Suppressor macrophage treated with lipopolysaccharide for 1 hour (primary cell): ENCODE measurements around the gene SH3RF3.
"Not testable (repeated sequence)": the region's sequence is repeated elsewhere in the genome, so short reads cannot be mapped to it uniquely, and the experiment has no call there.

ENCODE experiments used
- DNase-seq, 3 donors: peaks; one replicate each; pipeline ENCODE4 v3.0.0-alpha.2; 2020 to 2022

SH3RF3 gene

DNA sequence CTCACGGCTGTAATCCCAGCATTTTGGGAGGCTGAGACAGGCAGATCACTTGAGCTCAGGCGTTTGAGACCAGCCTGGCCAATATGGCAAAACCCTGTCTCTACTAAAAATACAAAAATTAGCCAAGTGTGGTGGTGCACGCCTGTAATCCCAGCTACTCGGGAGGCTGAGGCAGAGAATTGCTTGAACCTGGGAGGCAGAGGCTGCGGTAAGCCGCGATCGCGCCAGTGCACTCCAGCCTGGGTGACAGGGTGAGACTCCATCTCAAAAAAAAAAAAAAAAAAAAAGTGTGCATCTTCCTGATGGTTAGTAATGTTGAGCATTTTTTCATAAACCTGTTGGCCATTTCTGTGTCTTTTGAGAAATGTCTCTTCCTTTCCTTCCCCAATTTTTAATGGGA lies 92.3 kb downstream of the SH3RF3 start:
- DNase-seq, result not testable (repeated sequence)

DNA sequence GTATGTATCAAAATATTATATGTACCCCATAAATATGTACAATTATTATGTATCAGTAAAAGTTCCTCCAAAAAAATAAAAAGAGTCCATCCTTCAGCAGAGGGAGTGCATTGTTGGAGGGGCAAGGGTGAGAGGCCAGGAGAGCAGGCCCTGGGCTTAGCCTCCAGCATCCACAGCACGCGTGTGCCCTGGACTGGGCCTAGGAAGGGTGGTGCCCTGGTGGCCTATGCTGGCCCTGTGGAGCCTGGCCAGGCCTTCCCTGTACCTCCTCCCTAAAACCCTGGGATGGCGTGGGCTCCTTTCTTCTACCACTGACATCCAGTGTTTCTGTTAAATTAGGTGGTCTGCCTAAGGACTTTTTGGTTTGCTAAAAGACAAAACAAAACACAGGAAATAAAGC lies 93.4 kb downstream of the SH3RF3 start:
- no peak for DNase-seq

DNA sequence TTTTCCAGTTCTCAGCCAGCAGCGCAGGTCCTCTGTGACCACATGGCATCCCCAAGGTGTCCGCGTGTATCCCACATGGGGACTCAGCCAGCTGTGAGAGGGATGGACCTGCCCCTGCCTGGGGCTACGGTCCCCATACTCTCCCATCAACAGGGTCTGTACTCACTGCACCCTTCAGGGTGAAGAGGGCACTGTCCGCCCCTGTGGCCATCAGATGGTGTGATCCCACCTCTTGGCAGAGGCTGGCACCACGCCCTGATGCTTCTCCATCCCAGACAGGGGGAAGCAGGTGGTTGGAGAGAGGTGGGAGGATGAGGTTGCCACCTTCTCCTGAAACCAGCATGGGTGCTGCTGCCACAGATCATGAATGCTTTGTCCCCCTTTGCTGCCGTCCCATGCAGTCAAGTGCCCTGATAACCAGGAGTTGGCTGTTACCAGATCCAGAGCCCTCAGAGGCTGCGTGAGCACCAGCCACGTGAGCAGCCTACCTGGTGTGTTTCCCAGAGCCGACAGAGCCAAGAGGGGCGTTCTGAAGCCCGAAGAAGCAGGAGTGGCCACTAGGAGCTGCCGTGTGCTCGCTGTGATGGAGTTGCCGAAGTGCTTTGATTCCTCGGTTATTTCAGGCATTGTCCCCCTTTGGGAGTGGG lies 93.9 kb downstream of the SH3RF3 start:
- no peak for DNase-seq

DNA sequence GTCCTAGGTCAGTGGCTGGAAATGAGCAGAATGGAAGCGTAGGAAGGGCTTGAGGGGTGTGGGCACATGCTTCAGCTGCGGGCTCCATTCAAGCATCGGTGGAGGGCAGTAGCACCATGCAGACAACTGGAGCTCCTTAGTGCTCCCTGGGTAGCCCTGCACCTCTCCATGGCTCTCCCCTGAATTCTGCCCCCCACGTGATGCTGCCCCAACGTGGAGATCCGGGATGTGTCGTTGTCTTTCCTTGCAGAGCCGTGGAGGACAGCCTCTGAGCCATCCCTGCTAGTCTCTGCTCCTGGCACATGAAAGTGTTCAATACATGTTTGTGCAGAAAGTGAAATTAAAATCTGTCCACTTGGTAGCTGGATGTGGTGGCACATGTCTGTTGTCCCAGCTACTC lies 94.5 kb downstream of the SH3RF3 start:
- no peak for DNase-seq

DNA sequence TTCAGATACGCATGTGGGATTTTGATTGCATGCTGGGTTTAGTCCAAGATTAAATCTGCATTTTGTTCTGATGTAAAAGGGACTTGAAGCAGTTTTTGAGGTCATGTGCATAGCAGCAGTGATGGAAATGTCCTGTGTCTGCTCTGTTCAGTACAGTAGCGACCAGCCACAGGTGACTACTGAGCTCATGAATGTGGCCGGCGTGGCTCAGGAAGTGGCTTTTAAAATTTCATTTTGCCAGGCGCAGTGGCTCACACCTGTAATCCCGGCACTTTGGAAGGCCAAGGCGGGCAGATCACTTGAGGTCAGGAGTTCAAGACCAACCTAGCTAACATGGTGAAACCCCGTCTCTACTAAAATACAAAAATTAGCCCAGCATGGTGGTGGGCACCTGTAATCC lies 95.3 kb downstream of the SH3RF3 start:
- not testable (repeated sequence) for DNase-seq

DNA sequence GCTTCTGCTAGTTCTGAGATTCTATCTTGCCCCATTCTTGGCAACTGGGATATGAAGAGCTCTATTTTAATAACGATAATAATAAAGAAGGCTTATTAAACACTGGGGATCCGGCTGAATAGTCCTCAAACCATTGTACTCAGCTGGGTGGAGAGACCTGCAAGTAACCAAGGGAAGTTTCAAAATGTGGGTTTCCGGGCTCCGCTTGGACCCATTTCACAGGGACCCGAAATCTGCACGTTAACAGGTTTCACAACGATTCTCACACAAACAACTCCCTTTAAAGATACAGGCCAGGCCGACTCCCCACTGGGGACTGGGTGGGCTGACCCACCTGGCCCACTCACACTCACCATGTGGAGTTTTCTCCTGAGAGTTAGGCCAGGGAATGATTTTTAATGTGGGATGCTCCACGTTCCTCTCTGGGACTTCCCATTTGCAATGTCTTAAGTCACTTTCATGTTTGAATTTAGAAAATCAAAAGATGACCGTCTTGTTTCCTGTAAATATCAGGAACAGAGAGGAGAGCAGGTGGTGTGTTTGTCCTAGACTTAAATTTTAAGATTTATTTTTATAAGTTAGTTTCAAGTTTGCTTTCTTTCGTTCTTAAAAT lies 96.3 kb downstream of the SH3RF3 start:
- peak; percentile 32 to 50 (median 42) for DNase-seq

DNA sequence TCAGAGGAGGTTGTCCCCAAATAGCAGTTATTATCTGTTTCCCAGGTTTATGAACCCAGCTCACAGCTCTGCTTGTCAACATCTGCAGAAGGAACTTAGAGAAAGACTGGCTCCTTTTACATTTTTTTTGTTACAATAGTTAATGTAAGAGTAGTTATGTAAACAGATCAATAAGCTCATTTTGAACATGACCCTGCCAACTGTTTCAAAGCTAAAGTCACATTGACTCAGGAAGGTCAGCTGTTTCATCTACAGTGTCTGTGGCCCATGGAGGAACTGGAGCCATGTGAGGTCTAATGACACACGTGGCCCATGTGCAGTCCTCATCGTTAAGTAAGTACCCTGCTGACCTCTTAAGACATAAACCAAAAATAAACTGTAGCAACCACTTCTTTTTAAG lies 97.1 kb downstream of the SH3RF3 start:
- peak; percentile 71 to 75 (median 74) for DNase-seq

DNA sequence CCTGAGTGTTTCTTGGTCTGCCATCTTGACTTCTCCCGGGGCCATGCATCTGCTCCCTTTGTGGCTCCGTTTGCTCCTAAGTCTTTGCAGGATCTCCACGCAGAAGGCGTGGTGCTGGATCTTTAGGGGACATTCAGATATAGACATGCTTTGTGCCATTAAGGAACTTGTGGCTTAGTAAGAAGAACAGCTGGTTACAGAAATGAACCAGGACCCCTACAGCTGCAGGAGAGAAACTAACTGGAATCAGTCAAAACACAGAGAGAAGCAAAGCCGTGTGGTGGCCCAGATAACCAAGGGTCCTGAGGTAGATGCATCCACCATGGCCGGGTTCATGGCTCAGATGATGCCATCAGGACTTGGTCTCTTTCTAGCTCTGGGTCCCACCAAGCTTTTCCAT lies 97.6 kb downstream of the SH3RF3 start:
- DNase-seq, result no peak

DNA sequence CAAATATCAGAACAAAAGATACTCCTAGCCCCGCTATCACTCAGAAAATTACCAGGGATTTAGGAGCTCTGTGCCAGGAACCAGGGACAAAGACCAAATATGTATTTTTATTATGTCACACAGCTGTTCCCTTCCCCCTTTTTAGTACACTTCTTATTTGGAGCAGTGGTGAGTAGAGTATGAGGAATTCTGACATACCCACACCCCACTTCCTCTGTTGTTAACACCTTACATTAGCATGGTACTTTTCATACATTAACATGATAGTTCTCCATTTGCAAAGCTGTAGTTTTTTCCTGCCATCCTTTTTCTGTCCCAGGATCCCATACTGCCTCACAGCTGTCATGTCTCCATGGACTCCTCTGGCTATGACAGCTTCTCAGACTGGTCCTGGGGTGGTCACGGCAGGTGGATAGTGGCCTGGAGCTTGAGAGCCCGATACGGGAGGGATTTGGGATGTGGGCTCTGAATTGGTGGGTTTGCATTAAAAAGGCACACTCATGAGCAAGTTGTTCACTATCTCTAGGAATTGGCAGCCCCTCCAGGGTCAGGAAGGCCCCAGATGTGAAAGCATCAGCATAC lies 100.2 kb downstream of the SH3RF3 start:
- no peak for DNase-seq

DNA sequence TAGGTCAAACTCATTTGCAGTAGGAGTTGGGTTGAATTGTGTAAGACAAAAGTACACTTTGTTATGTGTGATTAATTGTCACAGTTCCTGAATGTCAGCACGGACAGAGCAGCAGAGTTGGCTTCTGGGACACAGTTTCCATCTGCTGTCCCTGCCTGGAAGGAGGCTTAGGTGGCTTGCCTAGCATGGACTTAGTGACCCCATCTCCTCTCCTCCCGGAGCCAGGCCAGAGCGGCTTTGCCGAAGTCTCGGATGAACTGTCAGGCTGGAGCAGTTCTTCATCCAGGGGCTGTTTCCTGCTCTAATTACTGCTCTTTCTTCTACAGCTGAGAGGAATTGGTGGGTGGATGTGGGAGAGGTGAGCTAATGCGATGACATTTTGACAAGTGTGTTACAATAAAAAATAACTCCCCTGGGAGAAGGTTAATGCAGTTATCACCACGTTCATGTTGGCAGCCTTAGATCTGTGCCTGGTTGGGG lies 102.0 kb downstream of the SH3RF3 start:
- peak; percentile 62 to 73 (median 69) for DNase-seq

DNA sequence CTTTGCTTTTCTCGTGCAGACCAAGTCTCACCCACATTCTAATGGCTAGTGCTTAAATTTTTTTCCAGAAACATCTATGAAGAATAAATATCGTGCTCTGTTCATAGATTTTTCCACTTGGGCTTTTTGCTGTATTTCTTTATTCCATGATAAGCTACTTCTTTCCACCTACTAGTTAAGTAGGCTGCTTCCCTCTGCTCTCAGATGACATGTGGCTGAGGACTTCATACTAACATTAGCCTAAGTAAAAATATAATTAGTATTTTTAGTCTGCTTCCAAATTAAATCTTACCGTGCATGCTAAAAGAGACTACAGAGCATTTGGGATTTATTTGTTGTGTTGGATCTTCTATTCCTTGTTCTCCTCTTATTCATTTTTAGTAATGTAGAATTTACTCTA lies 102.4 kb downstream of the SH3RF3 start:
- DNase-seq, result no peak

DNA sequence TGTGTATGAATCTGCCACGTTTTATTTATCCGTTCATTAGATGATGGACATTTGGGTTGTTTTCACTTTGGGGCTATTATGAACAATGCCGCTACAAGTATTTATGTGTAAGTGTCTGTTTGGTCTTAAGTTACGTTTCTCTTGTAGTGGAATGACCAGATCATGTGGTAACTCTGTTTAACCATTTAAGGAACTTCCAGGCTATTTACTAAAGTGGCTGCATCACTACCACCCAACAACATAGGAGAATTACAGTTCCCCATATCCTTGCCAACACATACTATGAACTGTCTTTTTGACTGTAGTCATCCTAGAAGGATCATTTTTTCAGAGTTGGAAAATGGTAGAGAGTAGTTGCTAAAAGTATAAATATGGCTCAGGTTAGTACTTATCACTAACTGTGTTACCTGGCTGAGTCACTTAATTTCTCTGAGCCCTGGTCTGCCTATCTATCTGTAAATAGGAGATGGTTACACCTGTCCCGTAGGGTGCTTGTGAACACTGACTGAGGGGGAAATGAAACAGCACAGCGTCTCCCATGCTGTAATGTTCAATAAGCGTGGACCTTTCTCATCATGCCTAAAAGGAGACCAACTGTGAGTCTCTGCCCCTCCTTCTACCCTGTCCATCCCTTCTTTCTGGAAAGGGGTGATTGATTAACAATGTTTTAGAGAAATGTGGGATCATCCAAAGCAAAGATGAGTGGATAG lies 103.1 kb downstream of the SH3RF3 start:
- peak in 2 of 3 donors; percentile 68 to 71 for DNase-seq

DNA sequence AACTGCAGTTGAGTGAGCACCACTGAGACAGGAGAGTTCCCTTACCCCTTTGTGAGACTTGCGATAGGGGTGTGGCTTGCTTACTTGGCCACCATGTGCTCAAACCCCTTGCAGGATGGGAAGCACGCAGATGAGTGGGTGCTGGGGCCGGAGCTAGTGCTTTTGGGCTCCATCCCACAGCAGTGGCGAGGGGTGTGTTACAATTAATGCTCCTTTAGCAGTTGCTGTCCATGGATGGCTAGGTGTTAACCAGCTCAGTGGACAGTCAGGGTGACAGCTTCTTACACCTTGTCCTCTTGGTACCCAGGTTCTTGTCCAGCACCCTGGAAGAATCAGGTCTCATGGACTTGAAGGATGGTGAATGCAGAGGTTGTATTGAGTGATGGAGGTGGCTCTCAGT lies 103.9 kb downstream of the SH3RF3 start:
- DNase-seq, result no peak

DNA sequence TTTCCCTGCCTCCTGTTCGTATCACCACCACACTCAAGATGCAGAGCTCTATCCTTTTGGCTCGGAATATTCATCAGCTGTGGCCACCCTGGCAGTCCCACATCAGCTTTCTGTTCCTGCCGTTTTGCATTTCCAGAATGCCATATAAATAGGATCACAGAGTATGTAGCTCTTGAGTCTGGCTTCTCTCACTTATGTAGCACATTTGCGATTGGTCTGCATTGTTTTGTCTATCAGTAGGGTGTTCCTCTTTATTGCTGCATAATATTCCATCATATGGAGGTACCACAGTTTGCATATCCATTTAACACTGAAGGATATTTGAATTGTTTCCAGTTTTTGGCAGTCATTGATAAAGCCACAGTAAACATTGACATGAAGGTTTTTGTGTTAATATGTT lies 104.6 kb downstream of the SH3RF3 start:
- DNase-seq, result no peak

DNA sequence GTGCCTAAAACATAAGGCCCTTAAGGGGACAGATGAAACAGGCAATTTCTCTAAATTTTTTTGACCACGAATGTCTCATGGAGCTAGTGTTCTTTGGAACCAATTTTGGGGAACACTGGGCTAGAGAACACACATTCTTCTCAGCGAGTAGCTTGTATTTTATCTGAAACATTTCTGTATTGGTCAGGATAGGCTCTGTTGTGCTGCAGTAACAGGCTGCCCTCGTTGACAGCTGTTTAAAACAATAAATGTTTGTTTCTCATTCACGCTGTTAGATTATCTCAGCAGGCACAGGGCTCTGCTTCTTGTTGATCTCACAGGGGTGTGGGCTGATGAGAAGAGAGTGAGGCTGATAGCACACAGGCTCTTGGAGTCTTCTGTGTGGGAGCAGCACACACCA lies 105.3 kb downstream of the SH3RF3 start:
- DNase-seq, result no peak

DNA sequence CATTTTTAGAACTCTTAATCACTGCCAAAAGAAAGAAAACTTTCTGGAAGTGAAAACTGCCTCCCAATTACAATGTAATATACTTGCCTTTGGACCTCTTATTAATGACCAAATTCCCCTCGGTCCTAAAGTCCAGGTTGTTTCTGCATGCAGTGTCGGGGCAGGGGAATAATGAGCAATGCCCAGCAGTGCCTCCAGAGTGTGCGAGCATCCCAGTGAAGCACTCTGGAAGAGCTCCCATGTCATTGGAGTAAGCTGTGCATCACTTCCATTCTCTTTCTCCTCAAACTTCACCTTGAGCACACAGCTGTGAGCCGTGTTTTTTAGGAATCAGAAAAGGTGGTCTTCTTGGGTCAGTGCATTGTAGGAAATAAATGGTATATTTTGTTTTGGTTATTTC lies 107.1 kb downstream of the SH3RF3 start:
- no peak for DNase-seq

DNA sequence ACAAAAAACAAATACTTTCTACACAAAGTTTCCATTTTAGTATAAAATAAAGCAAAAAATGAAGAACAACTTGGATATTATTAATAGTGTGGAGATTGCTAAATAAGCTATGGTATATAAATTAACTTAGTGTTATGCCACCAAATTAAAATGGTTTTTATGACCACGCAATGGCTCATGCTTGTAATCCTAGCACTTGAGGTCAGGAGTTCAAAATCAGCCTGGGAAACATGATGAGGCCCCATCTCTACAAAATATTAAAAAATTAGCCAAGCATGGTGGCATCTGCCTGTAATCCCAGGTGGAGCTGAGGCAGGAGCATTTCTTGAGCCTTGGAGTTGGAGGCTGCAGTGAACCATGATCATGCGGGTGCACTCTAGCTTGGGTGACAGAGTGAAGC lies 108.8 kb downstream of the SH3RF3 start:
- DNase-seq, result no peak

DNA sequence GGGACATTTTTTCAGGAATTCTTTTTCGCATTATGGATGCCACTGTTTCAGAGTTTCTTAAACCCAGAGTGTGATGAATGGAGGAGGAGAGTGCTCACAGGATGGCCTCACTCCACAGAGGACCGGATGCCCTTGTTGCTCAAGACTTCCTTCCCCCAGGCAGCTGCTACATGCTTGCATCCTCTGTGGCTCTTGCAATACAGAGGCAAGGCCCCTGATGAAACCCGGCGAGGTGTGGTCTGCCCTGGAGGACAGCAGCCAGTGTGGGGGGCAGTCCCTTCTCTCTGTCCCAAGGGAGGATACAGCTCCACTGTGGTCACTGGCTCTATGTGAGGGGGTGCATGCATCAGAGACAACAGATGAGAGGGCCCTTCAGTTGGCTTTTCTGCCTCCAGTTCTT lies 109.6 kb downstream of the SH3RF3 start:
- peak; percentile 84 to 87 (median 87) for DNase-seq

DNA sequence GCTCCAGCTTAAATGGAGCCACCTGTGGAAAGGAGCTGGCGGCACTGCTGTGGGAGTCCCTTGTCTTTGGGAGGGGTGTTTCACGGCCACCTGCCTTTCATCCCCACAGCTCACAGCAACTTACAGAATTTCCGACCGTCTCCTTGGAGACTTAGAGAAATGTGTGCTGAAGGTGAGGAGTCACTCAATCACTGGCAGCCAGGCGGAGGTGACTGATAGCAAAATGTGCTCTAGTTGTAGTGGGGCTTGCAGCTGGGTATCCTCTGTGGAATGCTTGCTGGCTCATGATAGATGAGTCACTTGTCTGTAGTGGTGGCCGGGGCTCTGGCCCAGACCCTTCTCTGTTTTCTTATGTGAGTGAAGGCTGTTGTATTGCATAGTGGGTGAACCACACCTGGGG lies 110.7 kb downstream of the SH3RF3 start:
- DNase-seq, result peak in 1 of 3 donors; percentile 37

DNA sequence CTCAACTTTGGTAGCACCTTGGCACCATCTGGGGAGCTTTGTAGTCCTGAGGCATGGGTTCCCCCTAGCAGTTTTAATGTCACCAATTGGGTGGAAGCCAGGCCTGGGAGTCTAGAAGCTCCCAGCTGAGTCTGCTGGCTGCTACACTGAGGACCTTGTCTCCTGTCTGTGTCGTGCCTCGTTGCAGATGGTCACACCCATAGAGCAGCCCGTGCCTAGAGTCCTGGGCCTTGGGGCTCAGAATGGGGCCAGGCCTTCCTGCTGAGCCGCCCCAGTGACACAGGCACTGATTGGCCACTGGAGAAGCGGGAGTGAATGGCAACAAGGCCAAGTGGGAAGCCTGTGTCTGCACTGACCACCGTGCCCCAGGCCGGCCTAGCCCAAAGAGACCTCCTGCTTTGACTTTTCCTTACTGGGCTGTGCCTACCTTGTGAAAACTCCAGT lies 113.2 kb downstream of the SH3RF3 start:
- DNase-seq, result no peak

DNA sequence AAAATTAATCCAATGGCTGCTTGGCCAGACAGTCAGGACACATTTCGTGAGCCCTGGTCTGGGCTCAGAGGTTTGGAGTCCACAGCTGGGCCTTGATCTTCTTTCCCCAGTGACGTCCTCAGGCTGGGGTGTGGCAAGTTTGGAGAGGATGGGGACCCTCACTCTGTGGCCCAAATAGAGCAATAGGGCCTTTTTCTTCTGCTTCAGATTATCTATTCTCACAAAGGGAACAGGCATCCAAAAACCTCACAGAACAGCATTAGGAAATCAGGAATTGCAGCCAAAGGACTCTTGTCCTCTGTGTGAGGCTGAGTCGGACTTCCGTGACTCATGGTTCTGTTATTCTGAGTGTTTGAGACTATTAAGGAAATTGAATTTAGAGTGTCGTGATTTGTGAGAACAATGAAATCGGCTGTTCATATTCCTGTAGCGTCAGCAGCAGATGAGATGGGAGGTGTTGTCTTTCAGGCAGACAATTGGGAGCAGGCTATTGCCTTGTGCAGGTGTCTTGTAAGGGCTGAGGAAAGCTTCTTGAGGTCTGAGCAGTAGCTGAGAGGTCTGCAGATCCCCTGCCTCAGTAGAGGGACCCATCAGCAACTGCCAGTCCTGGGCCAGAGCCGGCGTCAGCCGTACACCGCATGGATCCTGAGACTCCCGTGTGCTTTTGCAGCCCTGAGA lies 113.8 kb downstream of the SH3RF3 start:
- peak; percentile 39 to 68 (median 51) for DNase-seq

DNA sequence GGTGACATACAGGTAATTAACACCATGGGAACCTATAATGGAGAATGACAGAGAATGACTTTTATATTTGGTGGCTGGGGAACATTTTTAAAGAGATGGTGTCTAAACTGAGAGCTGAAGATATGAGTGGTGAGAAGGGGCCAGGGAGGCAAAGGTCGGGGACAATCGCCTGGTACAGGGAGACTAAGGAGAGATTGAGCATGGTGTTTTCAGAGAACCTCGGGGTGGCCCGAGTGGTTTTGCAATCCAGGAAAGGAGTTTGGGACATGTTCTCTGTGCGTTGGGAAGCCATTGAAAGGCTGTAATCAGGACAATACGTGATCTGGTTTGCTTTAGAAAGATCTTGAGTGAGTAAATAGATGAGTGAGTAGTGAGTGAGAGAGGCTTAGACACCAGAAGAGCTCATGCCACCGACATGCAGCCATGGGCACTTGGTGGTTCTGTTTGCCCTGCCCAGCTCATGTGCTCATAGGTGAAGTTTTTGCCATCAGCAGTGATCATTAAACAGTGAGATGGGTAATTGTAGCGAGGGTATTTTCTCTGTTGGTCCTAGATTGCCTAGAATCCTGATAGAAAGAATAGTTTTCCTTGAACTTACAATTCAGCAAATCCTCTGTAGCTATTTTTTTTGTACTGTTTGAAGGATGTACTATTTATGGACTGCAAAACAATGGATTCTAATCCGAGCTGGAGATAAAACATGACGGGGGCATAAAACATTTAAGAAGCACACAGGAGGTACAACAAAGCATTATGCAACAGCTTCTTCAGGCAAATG lies 114.7 kb downstream of the SH3RF3 start:
- DNase-seq, result no peak

DNA sequence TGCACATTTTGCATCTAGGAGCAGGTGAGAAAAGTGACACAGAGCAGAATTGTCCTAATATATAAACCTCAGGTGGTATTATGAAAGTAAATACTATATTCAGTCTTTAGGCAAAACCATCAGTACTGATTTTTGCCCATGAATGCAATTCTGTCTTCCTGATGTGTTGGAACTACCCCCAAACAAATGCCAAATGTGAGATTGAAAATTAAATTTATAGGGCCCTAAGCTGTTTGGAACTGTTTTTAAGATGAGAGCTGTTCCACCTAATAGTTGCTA lies 115.2 kb downstream of the SH3RF3 start:
- DNase-seq, result no peak
